Activated T-helper 2 cell treated with anti-CD3 and anti-CD28 coated beads, Interferon-gamma antibody, Interleukin-2, Interleukin-4, amounts not matched to agents 10 μg/mL and 5 μg/mL and 100 μg/mL, durations not matched to agents 14 hours and 24 hours and 36 hours (primary cell): ENCODE measurements around the gene COL13A1. TPM values are rescaled to one million over a fixed set of nuclear protein-coding genes. Genes with fewer than 3 reads are reported as not detected.

Experiments
- DNase-seq: peaks from one replicate; pipeline ENCODE4 v3.0.0; 2021; ENCODE audit warnings: low spot score
- H3K27ac Mint-ChIP-seq: one replicate; pipeline ENCODE4 v1.8.0; 2021; ENCODE audit warnings: mixed read lengths
- H3K27me3 Mint-ChIP-seq: one replicate; pipeline ENCODE4 v1.8.0; 2021; ENCODE audit warnings: low read depth, mixed read lengths
- H3K36me3 Mint-ChIP-seq: one replicate; pipeline ENCODE4 v1.8.0; 2021; ENCODE audit warnings: low read depth, mixed read lengths
- H3K4me1 Mint-ChIP-seq: one replicate; pipeline ENCODE4 v1.8.0; 2021; ENCODE audit warnings: low read depth, mixed read lengths
- H3K4me3 Mint-ChIP-seq: one replicate; pipeline ENCODE4 v1.8.0; 2021; ENCODE audit warnings: low read depth, mild to moderate bottlenecking, moderate library complexity, mixed read lengths
- H3K9me3 Mint-ChIP-seq: one replicate; pipeline ENCODE4 v1.8.0; 2021; ENCODE audit warnings: mixed read lengths
- intact Hi-C: fragments of 100-400 bp; cut with micrococcal nuclease; formaldehyde crosslinking; loops from one replicate; pipeline ENCODE4 v1.15.1; 2023
- total RNA-seq: library from RNA; stranded (reverse); gene quantifications from 2 replicates; pipeline ENCODE4 v1.2.3, GENCODE V29; 2022

The COL13A1 gene
- total RNA-seq, 1 donor from 2014 or later = not detected

- Mint-ChIP-seq H3K4me1 (no peaks in the 10 kb centered on the region), H3K27me3 (no peaks in the 10 kb centered on the region), H3K4me3 (no peak overlapping the region), H3K27ac (no peak overlapping the region), H3K36me3 (no peaks in the 10 kb centered on the region), H3K9me3 (no peaks in the 10 kb centered on the region)
- intact Hi-C loops = no loop called here
- no peak for DNase-seq
Observed at GRCh38 chr10:69895759-69896158, 94.1 kb downstream of the COL13A1 start.

- intact Hi-C loops = no loop called here
- no peak overlapping the region for H3K4me3 Mint-ChIP-seq
- no peaks in the 10 kb centered on the region for H3K27me3 Mint-ChIP-seq
- H3K4me1 Mint-ChIP-seq = no peaks in the 10 kb centered on the region
- H3K9me3 Mint-ChIP-seq = no peaks in the 10 kb centered on the region
- H3K27ac Mint-ChIP-seq = no peak overlapping the region
- H3K36me3 Mint-ChIP-seq = no peaks in the 10 kb centered on the region
- DNase-seq = no peak
Observed at GRCh38 chr10:69896606-69897231, 95.0 kb downstream of the COL13A1 start.

- no peak for DNase-seq
- H3K9me3 Mint-ChIP-seq = no peaks in the 10 kb centered on the region
- H3K4me3 Mint-ChIP-seq = no peak overlapping the region
- no peaks in the 10 kb centered on the region for H3K27me3 Mint-ChIP-seq
- no peaks in the 10 kb centered on the region for H3K4me1 Mint-ChIP-seq
- H3K36me3 Mint-ChIP-seq = no peaks in the 10 kb centered on the region
- intact Hi-C loops = no loop called here
- H3K27ac Mint-ChIP-seq = no peak overlapping the region
Observed at GRCh38 chr10:69897432-69897831, 95.7 kb downstream of the COL13A1 start.

GRCh38 chr10:69897999-69898398, 96.3 kb downstream of the COL13A1 start:
- no peaks in the 10 kb centered on the region for H3K4me1 Mint-ChIP-seq
- H3K27me3 Mint-ChIP-seq = no peaks in the 10 kb centered on the region
- intact Hi-C loops = no loop called here
- H3K9me3 Mint-ChIP-seq = no peaks in the 10 kb centered on the region
- no peak overlapping the region for H3K27ac Mint-ChIP-seq
- no peak overlapping the region for H3K4me3 Mint-ChIP-seq
- H3K36me3 Mint-ChIP-seq = no peaks in the 10 kb centered on the region
- no peak for DNase-seq

- Mint-ChIP-seq H3K4me1 (no peaks in the 10 kb centered on the region), H3K27ac (no peak overlapping the region), H3K27me3 (no peaks in the 10 kb centered on the region), H3K4me3 (no peak overlapping the region), H3K9me3 (no peaks in the 10 kb centered on the region), H3K36me3 (no peaks in the 10 kb centered on the region)
- no peak for DNase-seq
- intact Hi-C loops = no loop called here
Observed at GRCh38 chr10:69898524-69898923, 96.8 kb downstream of the COL13A1 start.

GRCh38 chr10:69898941-69899340, 97.2 kb downstream of the COL13A1 start:
- intact Hi-C loops = no loop called here
- Mint-ChIP-seq H3K27me3 (no peaks in the 10 kb centered on the region), H3K4me3 (no peak overlapping the region), H3K36me3 (no peaks in the 10 kb centered on the region), H3K27ac (no peak overlapping the region), H3K9me3 (no peaks in the 10 kb centered on the region), H3K4me1 (no peaks in the 10 kb centered on the region)
- no peak for DNase-seq

GRCh38 chr10:69899727-69900595, 98.3 kb downstream of the COL13A1 start:
- no peaks in the 10 kb centered on the region for H3K27me3 Mint-ChIP-seq
- no peak overlapping the region for H3K27ac Mint-ChIP-seq
- no peak overlapping the region for H3K4me3 Mint-ChIP-seq
- H3K9me3 Mint-ChIP-seq = no peaks in the 10 kb centered on the region
- no peaks in the 10 kb centered on the region for H3K36me3 Mint-ChIP-seq
- no peaks in the 10 kb centered on the region for H3K4me1 Mint-ChIP-seq
- no peak for DNase-seq
- intact Hi-C loops = no loop called here

GRCh38 chr10:69901022-69901421, 99.3 kb downstream of the COL13A1 start:
- Mint-ChIP-seq H3K27ac (no peak overlapping the region), H3K4me1 (no peaks in the 10 kb centered on the region), H3K36me3 (no peaks in the 10 kb centered on the region), H3K4me3 (no peak overlapping the region), H3K27me3 (no peaks in the 10 kb centered on the region), H3K9me3 (no peaks in the 10 kb centered on the region)
- intact Hi-C loops = no loop called here
- no peak for DNase-seq

- intact Hi-C loops = no loop called here
- H3K36me3 Mint-ChIP-seq = no peaks in the 10 kb centered on the region
- H3K4me3 Mint-ChIP-seq = no peak overlapping the region
- no peak overlapping the region for H3K27ac Mint-ChIP-seq
- H3K27me3 Mint-ChIP-seq = no peaks in the 10 kb centered on the region
- no peak for DNase-seq
- no peaks in the 10 kb centered on the region for H3K4me1 Mint-ChIP-seq
- H3K9me3 Mint-ChIP-seq = no peaks in the 10 kb centered on the region
Observed at GRCh38 chr10:69901628-69902505, 100.2 kb downstream of the COL13A1 start.

- Mint-ChIP-seq H3K9me3 (no peaks in the 10 kb centered on the region), H3K27me3 (peaks cover 3% of the 10 kb centered on the region), H3K4me3 (no peak overlapping the region), H3K4me1 (no peaks in the 10 kb centered on the region), H3K36me3 (no peaks in the 10 kb centered on the region), H3K27ac (no peak overlapping the region)
- intact Hi-C loops = no loop called here
- DNase-seq = no peak
Observed at GRCh38 chr10:69902835-69903535, 101.3 kb downstream of the COL13A1 start.

GRCh38 chr10:69904533-69904932, 102.8 kb downstream of the COL13A1 start:
- Mint-ChIP-seq H3K27me3 (peaks cover 3% of the 10 kb centered on the region), H3K4me1 (no peaks in the 10 kb centered on the region), H3K9me3 (no peaks in the 10 kb centered on the region), H3K27ac (no peak overlapping the region), H3K36me3 (no peaks in the 10 kb centered on the region), H3K4me3 (no peak overlapping the region)
- intact Hi-C loops = no loop called here
- no peak for DNase-seq

- intact Hi-C loops = no loop called here
Observed at GRCh38 chr10:69906425-69906824, 104.7 kb downstream of the COL13A1 start.

More at GRCh38 chr10:69906425-69906824, 104.7 kb downstream of the COL13A1 start:
- H3K4me1 Mint-ChIP-seq = no peaks in the 10 kb centered on the region
- H3K4me3 Mint-ChIP-seq = no peak overlapping the region
- no peak for DNase-seq
- no peaks in the 10 kb centered on the region for H3K36me3 Mint-ChIP-seq
- no peak overlapping the region for H3K27ac Mint-ChIP-seq
- H3K9me3 Mint-ChIP-seq = no peaks in the 10 kb centered on the region
- H3K27me3 Mint-ChIP-seq = peaks cover 3% of the 10 kb centered on the region
